Endothelial cell of umbilical vein (primary cell): Measurements from ENCODE around the gene KIAA1755. TPM values are rescaled to one million over a fixed set of nuclear protein-coding genes. Genes with fewer than 3 reads are reported as not detected.

Source experiments
- BruUV-seq: library from RNA; stranded (reverse); fragments of 400-500 nt; replicated peaks from 2 replicates; lab custom pipeline; 2021; lab: Mats Ljungman, UMichigan
- CTCF ChIA-PET: fragments of 300-600, 350-600 bp; sonication (Branson Sonifier 250); formaldehyde crosslinking; loops from one replicate; lab custom pipeline; 2021; ENCODE audit warnings: antibody characterized with exemption, inconsistent platforms; lab: Charles Lee
- POLR2A ChIA-PET: fragments of 300-600, 350-600 bp; sonication (Branson Sonifier 250); formaldehyde crosslinking; loops from one replicate; lab custom pipeline; 2021; ENCODE audit warnings: antibody characterized with exemption, inconsistent platforms; lab: Charles Lee
- DNase-seq: peaks from one replicate; pipeline ENCODE4 v3.0.0-alpha.2; 2011; ENCODE audit warnings: low read depth, low spot score
- FAIRE-seq: peaks from 2 replicates; lab custom pipeline; 2011; peaks lifted over from hg19 to GRCh38; lab: Jason Lieb, UNC
- H2AFZ ChIP-seq: 2 replicates; pipeline ENCODE4 v1.6.0; 2012; ENCODE audit warnings: low read depth, low read length, control low read depth, inconsistent platforms
- H3K27ac ChIP-seq: 2 replicates; pipeline ENCODE4 v1.5.1; 2011; ENCODE audit warnings: low read depth, mild to moderate bottlenecking, control low read depth, low read length, moderate library complexity; ENCODE audit not compliant: insufficient read depth
- H3K27me3 ChIP-seq, 2 experiments: 2 replicates each; pipeline versions ENCODE4 v1.6.0 to v1.6.1; 2011; ENCODE audit warnings: low read length in 2 of 2, mixed read lengths in 1 of 2; ENCODE audit not compliant: control insufficient read depth in 2 of 2, insufficient read depth in 2 of 2
- H3K36me3 ChIP-seq, 2 experiments: 2 replicates in 1 of 2; 3 replicates in 1 of 2; pipeline ENCODE4 v1.5.1; 2011; ENCODE audit warnings: low read length in 2 of 2, mild to moderate bottlenecking in 1 of 2, moderate library complexity in 1 of 2; ENCODE audit not compliant: control insufficient read depth in 2 of 2, insufficient read depth in 2 of 2; ENCODE audit errors: extremely low read depth in 1 of 2
- H3K4me1 ChIP-seq: 3 replicates; pipeline ENCODE4 v1.5.1; 2011; ENCODE audit warnings: mild to moderate bottlenecking, low read length; ENCODE audit not compliant: control insufficient read depth, insufficient read depth; ENCODE audit errors: extremely low read depth
- H3K4me2 ChIP-seq: 2 replicates; pipeline ENCODE4 v1.6.1; 2011; ENCODE audit warnings: low read length, control low read depth, mixed read lengths; ENCODE audit not compliant: insufficient read depth
- H3K4me3 ChIP-seq, 3 experiments: fragments of 200-600 bp in 1 of 3; sonication (generic), shearing (Covaris generic) in 1 of 3; replicated peaks in 1 of 3; 2 replicates each; pipeline ENCODE4 v1.5.1; 2011 to 2016; ENCODE audit warnings: control low read depth in 3 of 3, low read length in 3 of 3, mild to moderate bottlenecking in 2 of 3, inconsistent platforms in 1 of 3, low read depth in 1 of 3, moderate library complexity in 1 of 3; ENCODE audit not compliant: insufficient read depth in 1 of 3
- H3K79me2 ChIP-seq: 2 replicates; pipeline ENCODE4 v1.6.0; 2012; ENCODE audit warnings: low read length, inconsistent platforms; ENCODE audit not compliant: control insufficient read depth, insufficient read depth
- H3K9ac ChIP-seq: replicated peaks from 2 replicates; pipeline ENCODE3; 2011; ENCODE audit warnings: low read length, control low read depth; ENCODE audit not compliant: insufficient read depth; ENCODE audit errors: extremely low read depth
- H3K9me1 ChIP-seq: replicated peaks from 3 replicates; pipeline ENCODE4 v1.6.0; 2011; ENCODE audit warnings: mild to moderate bottlenecking, low read length; ENCODE audit not compliant: control insufficient read depth, insufficient read depth; ENCODE audit errors: extremely low read depth
- H3K9me3 ChIP-seq: replicated peaks from 2 replicates; pipeline ENCODE4 v1.5.1; 2012; ENCODE audit warnings: low read length, inconsistent platforms; ENCODE audit not compliant: control insufficient read depth, insufficient read depth
- H4K20me1 ChIP-seq: replicated peaks from 2 replicates; pipeline ENCODE3; 2011; ENCODE audit warnings: mild to moderate bottlenecking, low read length; ENCODE audit not compliant: control insufficient read depth, insufficient read depth; ENCODE audit errors: extremely low read depth
- CTCF ChIP-seq, 2 donors: IDR thresholded peaks; 1 replicate in 1 of 2; 2 replicates in 1 of 2; pipeline ENCODE4 v1.5.1; 2011; ENCODE audit warnings: low read length in 2 of 2, mild to moderate bottlenecking in 2 of 2, moderate library complexity in 2 of 2, control low read depth in 1 of 2, inconsistent platforms in 1 of 2, low read depth in 1 of 2; ENCODE audit not compliant: insufficient read depth in 1 of 2; ENCODE audit errors: extremely low read depth in 1 of 2
- EZH2 ChIP-seq: IDR thresholded peaks from 2 replicates; pipeline ENCODE4 v1.6.1; 2012; ENCODE audit warnings: borderline replicate concordance, low read depth, mild to moderate bottlenecking, moderate library complexity, low read length, inconsistent platforms; ENCODE audit not compliant: severe bottlenecking
- FOS ChIP-seq: IDR thresholded peaks from 2 replicates; pipeline ENCODE4 v1.6.1; 2011; ENCODE audit warnings: mild to moderate bottlenecking, low read length, moderate library complexity, borderline replicate concordance; ENCODE audit not compliant: insufficient read depth
- GATA2 ChIP-seq: IDR thresholded peaks from 2 replicates; pipeline ENCODE4 v1.7.0; 2011; ENCODE audit warnings: low read depth, mild to moderate bottlenecking, moderate library complexity, mixed read lengths, low read length; ENCODE audit not compliant: insufficient read length, insufficient read depth
- JUN ChIP-seq: IDR thresholded peaks from 2 replicates; pipeline ENCODE4 v1.6.1; 2011; ENCODE audit warnings: borderline replicate concordance, low read depth; ENCODE audit not compliant: insufficient read length, insufficient read depth
- MAX ChIP-seq: IDR thresholded peaks from 2 replicates; pipeline ENCODE4 v1.6.1; 2011; ENCODE audit not compliant: insufficient read depth, insufficient read length
- MYC ChIP-seq: IDR thresholded peaks from one replicate; pipeline ENCODE4 v1.6.1; 2011; ENCODE audit warnings: mild to moderate bottlenecking, low read depth, low read length
- POLR2A ChIP-seq: IDR thresholded peaks from 2 replicates; pipeline ENCODE4 v1.6.1; 2012; ENCODE audit warnings: low read depth, mild to moderate bottlenecking, control low read depth, low read length
- POLR2AphosphoS5 ChIP-seq: IDR thresholded peaks from 2 replicates; pipeline ENCODE4 v1.6.1; 2012; ENCODE audit warnings: low read depth, mild to moderate bottlenecking, control low read depth, low read length, moderate library complexity; ENCODE audit not compliant: insufficient read depth
- dilution Hi-C: fragments of 300-500 bp; cut with MboI; formaldehyde crosslinking; loops from one replicate; pipeline ENCODE4 v1.15.0; 2019; ENCODE audit warnings: low sequenced_read_pairs; ENCODE audit not compliant: extremely low pct_ligation_motif_present
- intact Hi-C: fragments of 100-400 bp; cut with micrococcal nuclease; formaldehyde crosslinking; loops from one replicate; pipeline ENCODE4 v1.10.0; 2022
- polyA plus RNA-seq, 4 experiments: library from polyadenylated mRNA; depleted of rRNA in 3 of 4; stranded (reverse) in 3 of 4; unstranded in 1 of 4; fragments of >200 nt; gene quantifications; 2 replicates each; pipeline versions ENCODE4 v1.2.1 to v1.2.3, GENCODE V29; 2011 to 2012; ENCODE audit warnings: missing spikeins in 1 of 4
- total RNA-seq: library from RNA; stranded (reverse); gene quantifications from 2 replicates; pipeline ENCODE4 v1.2.3, GENCODE V29; 2021

Gene KIAA1755
- total and polyA plus RNA-seq, 2 donors (not counting 3 experiments of a cell fraction or from before 2014, with no cell fraction given) = 0.36 to 0.51 TPM

GRCh38 chr20:38203981-38204357 is 56.6 kb downstream of the KIAA1755 start:
- FAIRE-seq = no peak
- dilution Hi-C loops = no loop called here

GRCh38 chr20:38203337-38203980 is 57.1 kb downstream of the KIAA1755 start:
- FAIRE-seq = no peak
- dilution Hi-C loops (no loop called here), intact Hi-C loops (no loop called here)
- TF ChIP-seq GATA2 (no peak), MYC (no peak), EZH2 (no peak), POLR2AphosphoS5 (no peak), POLR2A (no peak), JUN (no peak), FOS (no peak), CTCF (IDR thresholded peaks at IDR 0.05; ENCODE audit: extremely low read depth in 1 of 2, insufficient read depth in 1 of 2, low read depth in 1 of 2, low read length in 2 of 2) (no peak), MAX (no peak)
- H2AFZ ChIP-seq = no peak overlapping the region
- no peaks in the 10 kb centered on the region for H3K79me2 ChIP-seq
- no peaks in the 10 kb centered on the region for H4K20me1 ChIP-seq
- no peaks in the 10 kb centered on the region for H3K9me1 ChIP-seq
- ChIA-PET CTCF (interaction anchor here (1.3 to 2.7 kb wide), 3 partner anchors 12 to 587 kb away, joined by 3 to 11 read pairs (median 6); no protein-coding TSS in a partner anchor), POLR2A (interaction anchor here (0.6 kb wide), 1 partner anchor 652 kb away, joined by 4 read pairs; no protein-coding TSS in a partner anchor)
- H3K9ac ChIP-seq = no peak overlapping the region
- no peaks in the 10 kb centered on the region for H3K9me3 ChIP-seq
- H3K4me1 ChIP-seq = no peaks in the 10 kb centered on the region
- BruUV-seq = no TSS peak
- no peak for DNase-seq
- H3K27me3 ChIP-seq = peaks cover 0 to 2% of the 10 kb centered on the region in 2 experiments
- H3K27ac ChIP-seq = no peak overlapping the region
- no peaks in the 10 kb centered on the region for H3K36me3 ChIP-seq
- no peak overlapping the region for H3K4me2 ChIP-seq
- H3K4me3 ChIP-seq = no peak overlapping the region

More at GRCh38 chr20:38203981-38204357, 56.6 kb downstream of the KIAA1755 start:
- CTCF ChIA-PET = interaction anchor here (2.7 kb wide), 1 partner anchor 13 kb away, joined by 11 read pairs; no protein-coding TSS in a partner anchor
- no peak for DNase-seq
- no peak overlapping the region for H3K4me2 ChIP-seq
- POLR2A ChIA-PET = interaction anchor here (0.6 kb wide), 1 partner anchor 652 kb away, joined by 4 read pairs; no protein-coding TSS in a partner anchor
- H3K36me3 ChIP-seq = no peaks in the 10 kb centered on the region
- intact Hi-C loops = no loop called here
- peaks cover 0 to 2% of the 10 kb centered on the region in 2 experiments for H3K27me3 ChIP-seq
- no peak overlapping the region for H3K27ac ChIP-seq
- TF ChIP-seq MAX (no peak), POLR2A (no peak), FOS (no peak), JUN (no peak), POLR2AphosphoS5 (no peak)
- H3K4me1 ChIP-seq = no peaks in the 10 kb centered on the region
- H3K9me1 ChIP-seq = no peaks in the 10 kb centered on the region
- no peaks in the 10 kb centered on the region for H3K9me3 ChIP-seq
- BruUV-seq = no TSS peak
- H3K4me3 ChIP-seq = no peak overlapping the region
- no peak overlapping the region for H3K9ac ChIP-seq
- H2AFZ ChIP-seq = no peak overlapping the region
- no peaks in the 10 kb centered on the region for H4K20me1 ChIP-seq
- H3K79me2 ChIP-seq = no peaks in the 10 kb centered on the region
